Cardiac muscle cell (in vitro differentiated cells and primary cell): ENCODE measurements around the gene DDX10. TPM values are rescaled to one million over a fixed set of nuclear protein-coding genes. Genes with fewer than 3 reads are reported as not detected.
A peak's percentile ranks its signal among the peaks of the same experiment; 100 is the strongest.

Source experiments
- DNase-seq, 2 donors: peaks; one replicate each; pipeline versions ENCODE4 v3.0.0 to v3.0.0-alpha.2; 2010 to 2017; ENCODE audit warnings: low read depth in 1 of 2, low spot score in 1 of 2
- H3K27ac ChIP-seq: fragments of 200-600 bp; sonication (generic); 2 replicates; pipeline ENCODE4 v1.5.1; 2016
- H3K27me3 ChIP-seq: fragments of 200-600 bp; sonication (generic); 2 replicates; pipeline ENCODE4 v1.6.0; 2016; ENCODE audit warnings: control low read depth
- H3K36me3 ChIP-seq: fragments of 200-600 bp; sonication (generic); 2 replicates; pipeline ENCODE4 v1.5.1; 2016; ENCODE audit warnings: control low read depth
- H3K4me1 ChIP-seq: fragments of 200-600 bp; sonication (generic); 2 replicates; pipeline ENCODE4 v1.8.1; 2017; ENCODE audit warnings: low read depth, mild to moderate bottlenecking, mixed run types
- H3K4me3 ChIP-seq: fragments of 200-600 bp; sonication (generic); 2 replicates; pipeline ENCODE4 v1.5.1; 2016; ENCODE audit warnings: mild to moderate bottlenecking
- H3K9me3 ChIP-seq: fragments of 200-600 bp; sonication (generic); 2 replicates; pipeline ENCODE4 v1.5.1; 2017; ENCODE audit warnings: low read depth, mild to moderate bottlenecking, control low read depth
- CTCF ChIP-seq: IDR thresholded peaks from 2 replicates; pipeline ENCODE4 v1.5.1; 2012; ENCODE audit warnings: low read depth, mild to moderate bottlenecking, low read length
- polyA plus RNA-seq: library from polyadenylated mRNA; unstranded; fragments of >200 nt; fragmentation: Nextera tagmentation; extraction: Ambion mirVana; gene quantifications from 2 replicates; pipeline ENCODE4 v1.2.1, GENCODE V29; 2016
- total RNA-seq: library from RNA; depleted of rRNA; stranded (reverse); fragments of >200 nt; gene quantifications from 2 replicates; pipeline ENCODE4 v1.2.3, GENCODE V29; 2016

The DDX10 gene
- total and polyA plus RNA-seq, 2 experiments from 2014 or later: 16.0 to 17.9 TPM

GRCh38 chr11:108685419-108686130 is 20.7 kb downstream of the DDX10 start:
- Histone ChIP-seq H3K4me1 (no peaks in the 10 kb centered on the region), H3K36me3 (peaks cover 13% of the 10 kb centered on the region), H3K27ac (no peak overlapping the region), H3K27me3 (no peaks in the 10 kb centered on the region), H3K4me3 (no peak overlapping the region), H3K9me3 (no peaks in the 10 kb centered on the region)
- DNase-seq: no peak
- TF ChIP-seq CTCF: no peak

GRCh38 chr11:108693852-108694251 is 29.0 kb downstream of the DDX10 start:
- no peak overlapping the region for H3K27ac ChIP-seq
- DNase-seq: peak in 1 of 2 donors; percentile 30

GRCh38 chr11:108694846-108695245 is 30.0 kb downstream of the DDX10 start:
- TF ChIP-seq CTCF: no peak
- H3K4me1 ChIP-seq: no peaks in the 10 kb centered on the region
- H3K36me3 ChIP-seq: peaks cover 12% of the 10 kb centered on the region
- no peak overlapping the region for H3K27ac ChIP-seq
- H3K9me3 ChIP-seq: no peaks in the 10 kb centered on the region
- H3K4me3 ChIP-seq: no peak overlapping the region
- DNase-seq: no peak
- H3K27me3 ChIP-seq: no peaks in the 10 kb centered on the region

More at GRCh38 chr11:108693852-108694251, 29.0 kb downstream of the DDX10 start:
- no peaks in the 10 kb centered on the region for H3K4me1 ChIP-seq
- TF ChIP-seq CTCF: no peak
- no peak overlapping the region for H3K4me3 ChIP-seq
- H3K36me3 ChIP-seq: peaks cover 18% of the 10 kb centered on the region
- H3K9me3 ChIP-seq: no peaks in the 10 kb centered on the region
- no peaks in the 10 kb centered on the region for H3K27me3 ChIP-seq

- TF ChIP-seq CTCF: peak; percentile 96
- H3K27ac ChIP-seq: no peak overlapping the region
- H3K4me3 ChIP-seq: no peak overlapping the region
- no peaks in the 10 kb centered on the region for H3K9me3 ChIP-seq
- H3K36me3 ChIP-seq: peaks cover 4% of the 10 kb centered on the region
- no peaks in the 10 kb centered on the region for H3K4me1 ChIP-seq
- no peaks in the 10 kb centered on the region for H3K27me3 ChIP-seq
- DNase-seq: peak; percentile 79 to 90
These were observed 33.1 kb downstream of the DDX10 start for GRCh38 chr11:108697872-108698473.

GRCh38 chr11:108698844-108699642 is 34.2 kb downstream of the DDX10 start:
- H3K4me3 ChIP-seq: no peak overlapping the region
- H3K27ac ChIP-seq: no peak overlapping the region
- H3K27me3 ChIP-seq: no peaks in the 10 kb centered on the region
- H3K9me3 ChIP-seq: no peaks in the 10 kb centered on the region
- DNase-seq: no peak
- H3K4me1 ChIP-seq: no peaks in the 10 kb centered on the region
- H3K36me3 ChIP-seq: no peaks in the 10 kb centered on the region
- no peak for TF ChIP-seq CTCF
